Activated naive CD4-positive, alpha-beta T cell treated with anti-CD3 and anti-CD28 coated beads, Interleukin-2, amount 50 U/mL, for 16 hours (primary cell): Measurements from ENCODE around the gene EXOC3.
"Not testable (repeated sequence)": the region's sequence is repeated elsewhere in the genome, so short reads cannot be mapped to it uniquely, and the experiment has no call there.

Experiments used
- DNase-seq: peaks from one replicate; pipeline ENCODE4 v3.0.0-alpha.2; 2020

Gene EXOC3

DNA sequence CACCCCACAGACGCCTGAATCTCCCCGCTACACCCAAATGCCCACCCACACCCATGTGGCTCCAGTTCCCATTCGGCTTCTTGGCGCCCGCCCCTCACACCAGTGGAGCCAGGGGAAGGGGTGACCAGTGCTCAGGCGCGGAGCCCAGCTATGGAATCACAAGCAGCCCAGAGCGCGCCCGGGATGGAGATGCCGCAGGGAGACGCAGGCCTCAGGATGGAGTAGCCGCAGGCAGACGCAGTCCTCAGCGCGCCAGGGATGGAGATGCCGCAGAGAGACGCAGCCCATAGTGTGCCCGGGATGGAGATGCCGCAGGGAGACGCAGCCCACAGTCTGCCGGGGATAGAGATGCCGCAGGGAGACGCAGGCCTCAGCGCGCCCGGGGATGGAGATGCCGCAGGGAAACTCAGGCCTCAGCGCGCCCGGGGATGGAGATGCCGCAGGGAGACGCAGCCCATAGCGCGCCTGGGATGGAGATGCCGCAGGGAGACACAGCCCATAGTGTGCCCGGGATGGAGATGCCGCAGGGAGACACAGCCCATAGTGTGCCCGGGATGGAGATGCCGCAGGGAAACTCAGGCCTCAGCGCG lies 65.1 kb downstream of the EXOC3 start:
- not testable (repeated sequence) for DNase-seq

DNA sequence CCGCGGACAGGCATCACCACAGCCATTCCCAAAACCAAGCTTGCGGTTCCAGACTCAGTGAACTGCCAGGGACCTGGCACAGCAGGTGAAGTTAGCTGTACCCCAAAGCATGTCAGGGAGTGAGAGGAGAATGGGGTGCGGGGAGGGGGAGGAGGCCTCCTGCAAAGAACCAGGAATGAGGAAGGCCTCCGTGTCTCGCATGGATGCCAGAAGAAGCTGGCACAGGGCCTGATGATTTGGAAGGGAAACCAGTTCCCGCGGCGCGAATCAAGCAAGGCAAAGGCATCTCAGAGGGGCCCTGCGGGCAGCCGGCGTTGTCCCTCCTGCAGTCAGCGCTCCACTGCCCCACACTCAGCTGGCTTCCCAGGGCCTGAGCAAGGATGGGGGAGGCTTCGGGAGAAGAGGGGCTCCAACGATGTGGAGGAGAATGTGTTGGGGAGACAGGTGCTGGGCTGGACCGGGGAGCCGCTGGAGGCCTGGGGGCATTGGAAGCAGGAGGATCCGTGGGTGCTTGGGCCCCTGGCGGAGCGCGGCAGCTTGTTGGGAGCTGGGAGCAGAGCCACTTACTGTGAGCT lies 66.7 kb downstream of the EXOC3 start:
- DNase-seq = no peak

DNA sequence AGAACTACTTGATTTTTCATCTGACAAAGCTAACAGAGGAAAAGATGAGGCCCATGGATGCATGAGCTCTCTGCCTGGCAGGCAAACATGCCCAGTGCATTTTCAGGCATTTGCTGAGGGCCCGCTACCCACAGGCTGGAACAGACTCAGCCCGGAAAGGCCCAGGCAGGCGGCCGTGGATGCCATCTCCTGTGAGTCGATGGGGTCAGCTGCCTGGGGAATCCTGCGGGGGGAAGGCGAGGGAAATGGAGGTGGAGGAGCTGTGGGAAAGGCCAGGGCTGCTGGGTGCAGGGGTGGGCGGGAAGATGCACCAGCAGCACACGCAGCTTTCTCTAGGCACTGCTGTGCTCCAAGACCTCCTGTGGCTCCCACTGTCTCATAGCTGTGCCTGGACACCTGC lies 67.5 kb downstream of the EXOC3 start:
- no peak for DNase-seq

GRCh38 chr5:511476-511875 lies 68.5 kb downstream of the EXOC3 start:
- no peak for DNase-seq

DNA sequence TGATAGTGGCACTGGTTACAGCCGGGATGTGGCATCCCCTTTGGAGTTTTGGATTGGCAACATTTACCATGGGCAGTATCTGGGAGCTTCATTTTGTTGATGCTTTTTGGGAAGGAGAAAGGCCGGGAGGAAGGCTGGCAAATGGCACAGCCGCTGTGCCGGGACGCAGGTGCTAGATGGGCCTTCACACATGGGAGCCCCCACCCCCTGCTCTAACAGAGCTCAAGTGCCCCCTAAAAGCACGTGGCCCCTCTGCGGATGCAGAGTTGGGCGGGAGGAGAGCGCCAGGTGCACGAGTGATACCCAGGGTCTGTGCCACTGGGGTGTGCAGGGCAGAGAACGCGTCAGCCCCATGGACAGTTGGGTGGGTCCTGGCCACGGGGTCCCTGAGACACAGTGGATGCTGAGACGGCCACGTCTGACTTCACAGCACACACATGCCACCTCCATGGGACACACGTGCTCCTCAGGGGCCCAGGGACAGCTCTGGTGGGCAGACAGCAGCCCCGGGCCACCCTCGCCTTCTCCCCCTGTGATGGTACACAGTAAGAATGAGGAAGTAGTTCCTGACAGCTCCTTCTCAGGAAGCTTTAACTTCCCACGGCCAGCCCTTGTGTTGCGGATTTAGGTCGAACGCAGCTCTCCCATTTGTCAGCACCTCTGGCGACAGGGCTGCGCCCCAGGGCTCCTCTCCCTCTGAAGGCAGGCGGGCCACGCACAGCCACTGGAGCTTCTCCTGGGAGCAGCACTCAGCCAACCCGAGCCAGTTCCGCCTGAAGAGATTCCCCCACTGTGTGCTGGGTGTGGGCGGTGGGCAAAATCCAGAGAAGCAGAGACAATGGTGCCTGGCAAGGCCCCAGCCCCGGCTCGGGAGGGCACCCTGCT lies 70.5 kb downstream of the EXOC3 start:
- DNase-seq = no peak

- no peak for DNase-seq
Measured at GRCh38 chr5:514101-514485, 71.1 kb downstream of the EXOC3 start.

DNA sequence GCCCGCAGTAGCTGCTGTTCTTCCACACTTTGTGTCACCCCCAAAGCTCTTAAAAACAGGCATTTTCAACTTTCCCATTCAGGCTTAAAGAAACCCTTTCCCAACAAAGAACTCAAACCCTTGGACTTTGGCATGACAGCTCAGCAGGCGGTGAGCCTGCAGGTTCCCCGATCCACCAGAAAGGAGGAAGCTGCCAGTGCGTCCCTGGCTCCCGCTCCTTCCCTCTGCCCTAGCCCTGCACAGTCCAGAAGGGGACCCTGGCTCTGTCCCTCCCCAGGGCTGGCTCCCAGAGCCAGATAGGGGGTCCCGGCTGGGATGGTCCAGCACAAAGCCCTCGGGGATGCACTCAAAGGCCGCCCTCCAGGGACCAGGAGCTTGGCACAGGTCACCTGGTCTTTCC lies 71.7 kb downstream of the EXOC3 start:
- no peak for DNase-seq

- no peak for DNase-seq
Measured at GRCh38 chr5:515273-515836, 72.4 kb downstream of the EXOC3 start.

DNA sequence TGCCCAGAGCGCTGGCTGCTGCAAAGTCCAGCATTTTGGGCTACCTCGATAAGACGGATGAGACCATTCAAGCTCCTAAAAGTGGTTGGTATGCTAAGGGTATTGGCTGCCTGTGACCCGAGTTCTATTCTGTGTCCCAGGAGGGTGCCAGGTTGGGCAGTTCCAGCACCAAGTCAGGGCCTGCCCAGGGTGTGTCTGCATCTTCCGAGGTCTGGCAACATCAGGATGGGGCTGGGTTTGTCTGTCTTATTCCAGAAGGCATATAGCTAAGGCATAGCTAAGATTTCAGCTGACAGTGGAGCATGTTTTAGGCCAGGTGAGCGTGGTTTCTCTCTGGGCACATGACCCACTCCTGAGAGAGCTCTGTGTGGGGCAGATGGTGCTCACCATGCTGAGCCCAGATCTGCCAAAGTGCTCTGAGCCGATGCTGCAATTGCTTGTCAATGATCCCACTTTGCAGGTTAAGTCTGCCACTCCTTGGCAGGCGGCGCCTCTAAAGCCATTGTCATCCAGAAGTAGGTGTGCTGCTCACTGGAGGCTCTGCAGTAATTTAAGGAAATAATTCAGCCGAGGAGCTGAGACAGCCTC lies 73.5 kb downstream of the EXOC3 start:
- DNase-seq = no peak
